A549 (cell line): ENCODE results near the gene ZNF274. TPM values are rescaled to one million over a fixed set of nuclear protein-coding genes. Genes with fewer than 3 reads are reported as not detected.

Experiments
- ATAC-seq, 2 experiments: fragments of 200-7000 bp in 1 of 2; fragments of >200 bp in 1 of 2; cut with Nextera tagmentation in 1 of 2; cut with Tn5 transposase in 1 of 2; 3 replicates each; pipeline versions ENCODE4 v1.8.0 to v1.9.1; 2018 to 2020; ENCODE audit warnings: mild to moderate bottlenecking in 1 of 2, moderate library complexity in 1 of 2
- CTCF ChIA-PET: fragments of 300-600 bp; sonication (Branson Sonifier 250); formaldehyde crosslinking; extraction: SDS; loops from one replicate; lab custom pipeline; 2021; ENCODE audit warnings: antibody characterized with exemption, inconsistent platforms; lab: Yijun Ruan, JAX
- POLR2A ChIA-PET: fragments of 350-600 bp; formaldehyde crosslinking; extraction: SDS; loops from one replicate; lab custom pipeline; 2021; ENCODE audit warnings: antibody characterized with exemption, inconsistent platforms; lab: Yijun Ruan, JAX
- DNase-seq, 2 experiments: peaks; one replicate each; pipeline versions ENCODE4 v3.0.0 to v3.0.0-alpha.2; 2011 to 2016; ENCODE audit warnings: low read depth in 1 of 2, low spot score in 1 of 2
- FAIRE-seq: peaks from 2 replicates; lab custom pipeline; 2011; peaks lifted over from hg19 to GRCh38; lab: Jason Lieb, UNC
- H3K27ac ChIP-seq, 2 experiments: fragments of >200 bp; sonication (Bioruptor Twin); formaldehyde crosslinking; 3 replicates each; pipeline ENCODE4 v1.5.1; 2016 to 2017
- H3K4me1 ChIP-seq: fragments of >200 bp; sonication (Bioruptor Twin); formaldehyde crosslinking; 3 replicates; pipeline ENCODE4 v1.6.1; 2016
- H3K4me2 ChIP-seq: fragments of >200 bp; sonication (Bioruptor Twin); formaldehyde crosslinking; 3 replicates; pipeline ENCODE4 v1.6.1; 2016
- H3K4me3 ChIP-seq: fragments of >200 bp; sonication (Bioruptor Twin); formaldehyde crosslinking; 3 replicates; pipeline ENCODE4 v1.5.1; 2016
- H3K9me3 ChIP-seq: fragments of >200 bp; sonication (Bioruptor Twin); formaldehyde crosslinking; 3 replicates; pipeline ENCODE4 v1.6.1; 2016
- CBX8 ChIP-seq: fragments of 200-600 bp; sonication (generic); IDR thresholded peaks from 2 replicates; pipeline ENCODE4 v1.6.1; 2016
- CHD2 ChIP-seq: fragments of 150-350 bp; IDR thresholded peaks from 2 replicates; pipeline ENCODE4 v1.6.1; 2014; ENCODE audit warnings: low read length; ENCODE audit not compliant: partially characterized antibody
- FOSL2 ChIP-seq, 2 experiments: fragments of 450-650 bp in 1 of 2; fragments of >200 bp in 1 of 2; sonication (Bioruptor Twin) in 1 of 2; formaldehyde crosslinking; IDR thresholded peaks; 2 replicates each; pipeline versions ENCODE4 v1.5.0 to v1.6.1; 2016 to 2020; ENCODE audit warnings: mild to moderate bottlenecking in 1 of 2, moderate library complexity in 1 of 2
- GATA3 ChIP-seq: IDR thresholded peaks from 2 replicates; pipeline ENCODE4 v1.6.1; 2012; ENCODE audit warnings: borderline replicate concordance
- HOXB5 ChIP-seq: fragments of 250-450 bp; sonication (Bioruptor Pico); IDR thresholded peaks from 2 replicates; pipeline ENCODE4 v1.5.0; 2020; ENCODE audit warnings: mild to moderate bottlenecking, moderate library complexity
- KDM1A ChIP-seq: fragments of 200-600 bp; sonication (generic); IDR thresholded peaks from 2 replicates; pipeline ENCODE4 v1.6.1; 2016; ENCODE audit warnings: low read depth, mild to moderate bottlenecking
- MAFK ChIP-seq: fragments of 450-650 bp; IDR thresholded peaks from 2 replicates; pipeline ENCODE4 v1.6.1; 2014; ENCODE audit not compliant: partially characterized antibody
- MAZ ChIP-seq: fragments of 150-350 bp; IDR thresholded peaks from 2 replicates; pipeline ENCODE4 v1.6.1; 2014; ENCODE audit warnings: antibody characterized with exemption, low read depth, low read length, borderline replicate concordance
- NR3C1 ChIP-seq: fragments of >200 bp; sonication (Bioruptor Twin); formaldehyde crosslinking; IDR thresholded peaks from 3 replicates; pipeline ENCODE4 v1.6.1; 2017
- POLR2AphosphoS2 ChIP-seq: conservative IDR thresholded peaks from 2 replicates; pipeline ENCODE4 v1.6.1; 2012; ENCODE audit warnings: low read length, improper control_type of control experiment, inconsistent platforms
- SMC3 ChIP-seq: fragments of >200 bp; sonication (Bioruptor Twin); formaldehyde crosslinking; IDR thresholded peaks from 3 replicates; pipeline ENCODE4 v1.6.1; 2018; ENCODE audit warnings: inconsistent platforms
- ZC3H11A ChIP-seq: fragments of 450-650 bp; IDR thresholded peaks from 2 replicates; pipeline ENCODE4 v1.6.1; 2014; ENCODE audit warnings: antibody characterized with exemption, mild to moderate bottlenecking
- ZFP36 ChIP-seq: fragments of 450-650 bp; IDR thresholded peaks from 2 replicates; pipeline ENCODE4 v1.6.1; 2014; ENCODE audit warnings: borderline replicate concordance; ENCODE audit not compliant: partially characterized antibody
- WGBS: methylation state at CpG from one replicate; pipeline ENCODE4 v1.1.6; 2017; ENCODE audit errors: missing lambda C conversion rate; 5-methylcytosine and 5-hydroxymethylcytosine counted together
- polyA plus RNA-seq, 4 experiments: library from polyadenylated mRNA; depleted of rRNA in 3 of 4; stranded (reverse); fragments of >200 nt; fragmentation: RNase III in 1 of 4; extraction: RNeasy Plus Mini Kit Qiagen cat#74134 plus additional on column Dnase treatment in 1 of 4; gene quantifications; 2 replicates in 3 of 4; 3 replicates in 1 of 4; pipeline ENCODE4 v1.2.3, GENCODE V29; 2011 to 2017
- TF ChIP-seq, protein P1 (sequence below): fragments of >200 bp; sonication (Bioruptor Twin); formaldehyde crosslinking; IDR thresholded peaks from 2 replicates; pipeline ENCODE4 v1.6.1; 2016
- TF ChIP-seq, protein P2 (sequence below): IDR thresholded peaks from 2 replicates; pipeline ENCODE4 v1.6.1; 2012; ENCODE audit warnings: low read depth, borderline replicate concordance
- TF ChIP-seq, protein P3 (sequence below): fragments of >200 bp; sonication (Bioruptor Twin); formaldehyde crosslinking; IDR thresholded peaks from 3 replicates; pipeline ENCODE4 v1.6.1; 2016
- TF ChIP-seq, protein P4 (sequence below): fragments of 250-450 bp; sonication (Bioruptor Pico); IDR thresholded peaks from 2 replicates; pipeline ENCODE4 v1.5.0; 2021; ENCODE audit warnings: mild to moderate bottlenecking, moderate library complexity, borderline replicate concordance
- TF ChIP-seq, protein P5 (sequence below): fragments of >200 bp; sonication (Bioruptor Twin); formaldehyde crosslinking; IDR thresholded peaks from 3 replicates; pipeline ENCODE4 v1.5.1; 2016

The ZNF274 gene
- polyA plus RNA-seq, 2 of the 4 experiments (the other 2 are of a cell fraction): 15.8 to 28.7 TPM

DNA sequence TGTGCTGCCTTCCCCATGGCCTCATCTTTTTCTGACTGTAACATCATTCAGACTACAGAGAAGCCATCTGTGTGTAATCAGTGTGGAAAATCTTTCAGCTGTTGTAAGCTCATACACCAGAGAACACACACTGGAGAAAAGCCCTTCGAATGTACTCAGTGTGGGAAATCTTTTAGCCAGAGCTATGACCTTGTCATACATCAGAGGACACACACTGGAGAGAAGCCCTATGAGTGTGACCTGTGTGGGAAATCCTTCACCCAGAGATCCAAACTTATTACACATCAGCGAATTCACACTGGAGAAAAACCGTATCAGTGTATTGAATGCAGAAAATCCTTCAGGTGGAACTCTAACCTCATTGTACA, 78.7 kb downstream of the ZNF274 start:
- H3K4me1 ChIP-seq: no peaks in the 10 kb centered on the region
- peaks cover 100% of the 10 kb centered on the region for H3K9me3 ChIP-seq
- FAIRE-seq: no peak
- CTCF ChIA-PET: interaction anchor here (1.0 to 1.4 kb wide), 2 partner anchors 9 to 10 kb away, joined by 3 read pairs; no protein-coding TSS in a partner anchor
- H3K4me2 ChIP-seq: no peak overlapping the region
- no peak for DNase-seq
- H3K27ac ChIP-seq: no peak overlapping the region
- 96% methylated on average over 3 of the region's 3 CpGs for WGBS
- TF ChIP-seq, protein P1, sequence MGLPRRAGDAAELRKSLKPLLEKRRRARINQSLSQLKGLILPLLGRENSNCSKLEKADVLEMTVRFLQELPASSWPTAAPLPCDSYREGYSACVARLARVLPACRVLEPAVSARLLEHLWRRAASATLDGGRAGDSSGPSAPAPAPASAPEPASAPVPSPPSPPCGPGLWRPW: peak; percentile 32; the same call in 1 of the 2 replicates
- TF ChIP-seq CBX8 (no peak), SMC3 (no peak), HOXB5 (CRISPR knock-in tag) (no peak), CHD2 (no peak)
- TF ChIP-seq, protein P2, sequence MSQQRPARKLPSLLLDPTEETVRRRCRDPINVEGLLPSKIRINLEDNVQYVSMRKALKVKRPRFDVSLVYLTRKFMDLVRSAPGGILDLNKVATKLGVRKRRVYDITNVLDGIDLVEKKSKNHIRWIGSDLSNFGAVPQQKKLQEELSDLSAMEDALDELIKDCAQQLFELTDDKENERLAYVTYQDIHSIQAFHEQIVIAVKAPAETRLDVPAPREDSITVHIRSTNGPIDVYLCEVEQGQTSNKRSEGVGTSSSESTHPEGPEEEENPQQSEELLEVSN: no peak
- TF ChIP-seq, protein P3, sequence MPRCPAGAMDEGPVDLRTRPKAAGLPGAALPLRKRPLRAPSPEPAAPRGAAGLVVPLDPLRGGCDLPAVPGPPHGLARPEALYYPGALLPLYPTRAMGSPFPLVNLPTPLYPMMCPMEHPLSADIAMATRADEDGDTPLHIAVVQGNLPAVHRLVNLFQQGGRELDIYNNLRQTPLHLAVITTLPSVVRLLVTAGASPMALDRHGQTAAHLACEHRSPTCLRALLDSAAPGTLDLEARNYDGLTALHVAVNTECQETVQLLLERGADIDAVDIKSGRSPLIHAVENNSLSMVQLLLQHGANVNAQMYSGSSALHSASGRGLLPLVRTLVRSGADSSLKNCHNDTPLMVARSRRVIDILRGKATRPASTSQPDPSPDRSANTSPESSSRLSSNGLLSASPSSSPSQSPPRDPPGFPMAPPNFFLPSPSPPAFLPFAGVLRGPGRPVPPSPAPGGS: no peak
- TF ChIP-seq, protein P4, sequence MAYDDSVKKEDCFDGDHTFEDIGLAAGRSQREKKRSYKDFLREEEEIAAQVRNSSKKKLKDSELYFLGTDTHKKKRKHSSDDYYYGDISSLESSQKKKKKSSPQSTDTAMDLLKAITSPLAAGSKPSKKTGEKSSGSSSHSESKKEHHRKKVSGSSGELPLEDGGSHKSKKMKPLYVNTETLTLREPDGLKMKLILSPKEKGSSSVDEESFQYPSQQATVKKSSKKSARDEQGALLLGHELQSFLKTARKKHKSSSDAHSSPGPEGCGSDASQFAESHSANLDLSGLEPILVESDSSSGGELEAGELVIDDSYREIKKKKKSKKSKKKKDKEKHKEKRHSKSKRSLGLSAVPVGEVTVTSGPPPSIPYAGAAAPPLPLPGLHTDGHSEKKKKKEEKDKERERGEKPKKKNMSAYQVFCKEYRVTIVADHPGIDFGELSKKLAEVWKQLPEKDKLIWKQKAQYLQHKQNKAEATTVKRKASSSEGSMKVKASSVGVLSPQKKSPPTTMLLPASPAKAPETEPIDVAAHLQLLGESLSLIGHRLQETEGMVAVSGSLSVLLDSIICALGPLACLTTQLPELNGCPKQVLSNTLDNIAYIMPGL (CRISPR knock-in tag): no peak
- TF ChIP-seq, all 56 proteins: peak for 1
- H3K4me3 ChIP-seq: no peak overlapping the region
- POLR2A ChIA-PET: no interaction called here
- ATAC-seq: peak in 1 of 2 experiments; percentile 39; a peak in 1 of 6 replicates

DNA sequence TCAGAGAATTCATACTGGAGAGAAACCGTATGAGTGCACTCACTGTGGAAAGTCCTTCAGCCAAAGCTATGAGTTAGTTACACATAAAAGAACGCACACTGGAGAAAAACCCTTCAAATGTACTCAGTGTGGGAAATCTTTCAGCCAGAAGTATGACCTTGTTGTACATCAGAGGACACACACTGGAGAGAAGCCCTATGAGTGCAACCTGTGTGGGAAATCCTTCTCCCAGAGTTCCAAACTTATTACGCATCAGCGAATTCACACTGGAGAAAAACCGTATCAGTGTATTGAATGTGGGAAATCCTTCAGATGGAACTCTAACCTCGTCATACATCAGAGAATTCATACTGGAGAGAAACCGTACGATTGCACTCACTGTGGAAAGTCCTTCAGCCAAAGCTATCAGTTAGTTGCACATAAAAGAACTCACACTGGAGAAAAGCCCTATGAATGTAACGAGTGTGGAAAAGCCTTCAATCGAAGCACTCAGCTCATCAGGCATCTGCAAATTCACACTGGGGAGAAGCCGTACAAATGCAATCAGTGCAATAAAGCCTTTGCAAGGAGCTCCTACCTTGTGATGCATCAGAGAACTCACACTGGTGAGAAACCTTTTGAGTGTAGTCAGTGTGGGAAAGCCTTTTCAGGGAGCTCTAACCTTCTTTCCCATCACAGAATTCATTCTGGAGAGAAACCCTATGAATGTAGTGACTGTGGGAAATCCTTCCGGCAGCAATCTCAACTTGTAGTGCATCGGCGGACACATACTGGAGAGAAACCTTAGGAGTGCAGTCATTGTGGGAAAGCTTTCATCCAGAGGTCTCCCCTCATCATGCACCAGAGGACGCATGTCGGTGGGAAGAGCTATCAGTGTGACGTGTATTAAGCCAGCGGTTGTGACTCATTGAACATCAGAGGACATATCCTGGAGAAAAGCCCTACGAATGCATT, 79.4 kb downstream of the ZNF274 start:
- ChIA-PET CTCF (interaction anchor here (1.0 to 1.4 kb wide), 2 partner anchors 9 to 11 kb away, joined by 3 read pairs; no protein-coding TSS in a partner anchor), POLR2A (no interaction called here)
- Histone ChIP-seq H3K4me2 (no peak overlapping the region), H3K4me1 (no peaks in the 10 kb centered on the region), H3K9me3 (peaks cover 100% of the 10 kb centered on the region), H3K27ac (no peak overlapping the region), H3K4me3 (no peak overlapping the region)
- no peak for ATAC-seq
- TF ChIP-seq MAZ: no peak
- TF ChIP-seq, protein P1: 0 out of 2 replicates have a peak, but pooled peaks have one; percentile 4
- TF ChIP-seq ZFP36: no peak
- TF ChIP-seq NR3C1: no peak
- TF ChIP-seq ZC3H11A: no peak
- TF ChIP-seq, protein P5, sequence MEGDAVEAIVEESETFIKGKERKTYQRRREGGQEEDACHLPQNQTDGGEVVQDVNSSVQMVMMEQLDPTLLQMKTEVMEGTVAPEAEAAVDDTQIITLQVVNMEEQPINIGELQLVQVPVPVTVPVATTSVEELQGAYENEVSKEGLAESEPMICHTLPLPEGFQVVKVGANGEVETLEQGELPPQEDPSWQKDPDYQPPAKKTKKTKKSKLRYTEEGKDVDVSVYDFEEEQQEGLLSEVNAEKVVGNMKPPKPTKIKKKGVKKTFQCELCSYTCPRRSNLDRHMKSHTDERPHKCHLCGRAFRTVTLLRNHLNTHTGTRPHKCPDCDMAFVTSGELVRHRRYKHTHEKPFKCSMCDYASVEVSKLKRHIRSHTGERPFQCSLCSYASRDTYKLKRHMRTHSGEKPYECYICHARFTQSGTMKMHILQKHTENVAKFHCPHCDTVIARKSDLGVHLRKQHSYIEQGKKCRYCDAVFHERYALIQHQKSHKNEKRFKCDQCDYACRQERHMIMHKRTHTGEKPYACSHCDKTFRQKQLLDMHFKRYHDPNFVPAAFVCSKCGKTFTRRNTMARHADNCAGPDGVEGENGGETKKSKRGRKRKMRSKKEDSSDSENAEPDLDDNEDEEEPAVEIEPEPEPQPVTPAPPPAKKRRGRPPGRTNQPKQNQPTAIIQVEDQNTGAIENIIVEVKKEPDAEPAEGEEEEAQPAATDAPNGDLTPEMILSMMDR: no peak
- no peak for TF ChIP-seq POLR2AphosphoS2
- peak; percentile 8 for TF ChIP-seq MAFK
- peak; percentile 55; the same call in 1 of the 2 replicates for TF ChIP-seq GATA3
- no peak for TF ChIP-seq FOSL2 (IDR thresholded peaks at IDR 0.05)
- TF ChIP-seq FOSL2 (CRISPR knock-in tag; IDR thresholded peaks at IDR 0.05): no peak
- 0 out of 2 replicates have a peak, but pooled peaks have one; percentile 14 for TF ChIP-seq KDM1A
- peak; percentile 36 for FAIRE-seq
- DNase-seq: peak in 1 of 2 experiments; percentile 48
- WGBS: 93% methylated on average over 19 of the region's 19 CpGs
